Panc1 (cell line): ENCODE data around the gene SPTBN4. TPM values are rescaled to one million over a fixed set of nuclear protein-coding genes. Genes with fewer than 3 reads are reported as not detected.

Experiments used
- ATAC-seq: fragments of 200-7000 bp; cut with Tn5 transposase; 2 replicates; pipeline ENCODE4 v1.9.1; 2020; ENCODE audit warnings: mild to moderate bottlenecking, moderate library complexity
- BruUV-seq: library from RNA; stranded (reverse); fragments of 400-500 nt; replicated peaks from 2 replicates; lab custom pipeline; 2021; lab: Mats Ljungman, UMichigan
- CTCF ChIA-PET: fragments of 300-600 bp; sonication (Branson Sonifier 250); formaldehyde crosslinking; loops from one replicate; lab custom pipeline; 2022; ENCODE audit warnings: antibody characterized with exemption; lab: Charles Lee
- POLR2A ChIA-PET: fragments of 300-600 bp; sonication (Branson Sonifier 250); formaldehyde crosslinking; loops from one replicate; lab custom pipeline; 2022; ENCODE audit warnings: antibody characterized with exemption; lab: Charles Lee
- DNase-seq: peaks from one replicate; pipeline ENCODE4 v3.0.0-alpha.2; 2010; ENCODE audit warnings: low read depth, low spot score
- H3K27ac ChIP-seq: 2 replicates; pipeline ENCODE4 v1.5.1; 2011; ENCODE audit warnings: mild to moderate bottlenecking, low read length, inconsistent platforms
- H3K27me3 ChIP-seq: fragments of 200-500 bp; sonication (Bioruptor generic); 2 replicates; pipeline ENCODE4 v1.6.0; 2014; ENCODE audit warnings: low read length, inconsistent platforms; ENCODE audit not compliant: control insufficient read depth, insufficient read depth
- H3K36me3 ChIP-seq: fragments of 200-500 bp; sonication (Bioruptor generic); 2 replicates; pipeline ENCODE4 v1.5.1; 2014; ENCODE audit warnings: inconsistent platforms, mild to moderate bottlenecking, low read length, moderate library complexity; ENCODE audit not compliant: control insufficient read depth, insufficient read depth
- H3K4me1 ChIP-seq: 2 replicates; pipeline ENCODE4 v1.5.1; 2011; ENCODE audit warnings: inconsistent platforms, mild to moderate bottlenecking, low read length, moderate library complexity; ENCODE audit not compliant: control insufficient read depth, insufficient read depth
- H3K4me3 ChIP-seq, 2 experiments: 2 replicates each; pipeline ENCODE4 v1.5.1; 2011 to 2012; ENCODE audit warnings: low read depth in 2 of 2, low read length in 2 of 2, mild to moderate bottlenecking in 2 of 2, inconsistent platforms in 1 of 2, moderate library complexity in 1 of 2
- H3K9me3 ChIP-seq: fragments of 200-500 bp; sonication (Bioruptor generic); 2 replicates; pipeline ENCODE4 v1.5.1; 2014; ENCODE audit warnings: low read depth, mild to moderate bottlenecking, inconsistent platforms, low read length, moderate library complexity; ENCODE audit not compliant: control insufficient read depth, insufficient read depth
- CTCF ChIP-seq: fragments of 450-650 bp; IDR thresholded peaks from 2 replicates; pipeline ENCODE4 v1.5.1; 2017; ENCODE audit warnings: mild to moderate bottlenecking
- POLR2AphosphoS5 ChIP-seq: IDR thresholded peaks from 2 replicates; pipeline ENCODE4 v1.6.1; 2012; ENCODE audit warnings: mild to moderate bottlenecking, low read depth, low read length, moderate library complexity
- REST ChIP-seq, 2 experiments: IDR thresholded peaks; 2 replicates each; pipeline ENCODE4 v1.6.1; 2011 to 2012; ENCODE audit warnings: low read depth in 2 of 2, control low read depth in 1 of 2, low read length in 1 of 2, mild to moderate bottlenecking in 1 of 2, moderate library complexity in 1 of 2; ENCODE audit not compliant: insufficient read depth in 1 of 2
- SIN3A ChIP-seq: IDR thresholded peaks from 2 replicates; pipeline ENCODE4 v1.6.1; 2012; ENCODE audit warnings: low read depth, mild to moderate bottlenecking, low read length, moderate library complexity, borderline replicate concordance; ENCODE audit not compliant: insufficient read depth
- TCF7L2 ChIP-seq: IDR thresholded peaks from 2 replicates; pipeline ENCODE4 v1.6.1; 2011; ENCODE audit warnings: mild to moderate bottlenecking, low read depth, low read length, inconsistent platforms
- in situ Hi-C: cut with HindIII; loops from 2 replicates; pipeline ENCODE4 v1.10.0; 2016; ENCODE audit warnings: low sequenced_read_pairs, low pct_unique_long_range_greater_than_20kb
- intact Hi-C: fragments of 100-400 bp; cut with micrococcal nuclease; formaldehyde crosslinking; loops from one replicate; pipeline ENCODE4 v1.10.0; 2022; ENCODE audit not compliant: unreplicated experiment
- total RNA-seq: library from RNA; stranded (reverse); gene quantifications from one replicate; pipeline ENCODE4 v1.2.1, GENCODE V29; 2021; ENCODE audit not compliant: unreplicated experiment

Gene SPTBN4
- total RNA-seq, 1 experiment from 2014 or later: 1.2 TPM

GRCh38 chr19:40599331-40599901, 132.6 kb downstream of the SPTBN4 start:
- H3K9me3 ChIP-seq: no peaks in the 10 kb centered on the region
- no peaks in the 10 kb centered on the region; the same call in 1 of the 2 replicates for H3K36me3 ChIP-seq
- ChIA-PET CTCF (interaction anchor here (0.6 kb wide), 1 partner anchor 101 kb away, joined by 7 read pairs; no protein-coding TSS in a partner anchor), POLR2A (no interaction called here)
- H3K4me1 ChIP-seq: peaks cover 17% of the 10 kb centered on the region
- H3K4me3 ChIP-seq: no peak overlapping the region; a peak in 1 of 4 replicates
- DNase-seq: no peak
- intact Hi-C loops: loop anchor here (5.0 kb wide), 1 partner anchor 52 kb away; no protein-coding TSS in a partner anchor
- H3K27ac ChIP-seq: no peak overlapping the region
- ATAC-seq: no peak
- TF ChIP-seq POLR2AphosphoS5: no peak
- no peak for TF ChIP-seq TCF7L2
- TF ChIP-seq SIN3A: no peak
- TF ChIP-seq REST (IDR thresholded peaks at IDR 0.05; ENCODE audit: insufficient read depth in 1 of 2, low read depth in 2 of 2, low read length in 1 of 2): no peak
- TF ChIP-seq CTCF: no peak
- H3K27me3 ChIP-seq: no peaks in the 10 kb centered on the region
- in situ Hi-C loops: no loop called here
- BruUV-seq: no TSS peak

- POLR2A ChIA-PET: no interaction called here
- no peak overlapping the region for H3K4me3 ChIP-seq
- ATAC-seq: no peak
These were observed 133.2 kb downstream of the SPTBN4 start for GRCh38 chr19:40599902-40600569.

More at GRCh38 chr19:40599902-40600569, 133.2 kb downstream of the SPTBN4 start:
- no peaks in the 10 kb centered on the region; the same call in 1 of the 2 replicates for H3K36me3 ChIP-seq
- H3K27ac ChIP-seq: no peak overlapping the region
- TF ChIP-seq REST (IDR thresholded peaks at IDR 0.05; ENCODE audit: insufficient read depth in 1 of 2, low read depth in 2 of 2, low read length in 1 of 2): no peak
- TF ChIP-seq SIN3A: no peak
- no peak for TF ChIP-seq CTCF
- TF ChIP-seq POLR2AphosphoS5: no peak
- TF ChIP-seq TCF7L2: no peak
- no peaks in the 10 kb centered on the region for H3K27me3 ChIP-seq
- BruUV-seq: no TSS peak
- peaks cover 15% of the 10 kb centered on the region for H3K4me1 ChIP-seq
- no peak for DNase-seq
- intact Hi-C loops (loop anchor here (5.0 kb wide), 1 partner anchor 53 kb away; no protein-coding TSS in a partner anchor), in situ Hi-C loops (no loop called here)
- CTCF ChIA-PET: interaction anchor here (0.6 kb wide), 1 partner anchor 101 kb away, joined by 7 read pairs; no protein-coding TSS in a partner anchor
- no peaks in the 10 kb centered on the region for H3K9me3 ChIP-seq
